ENCODE results near the gene NADK.
A peak's percentile ranks its signal among the peaks of the same experiment; 100 is the strongest.

The NADK gene

GRCh38 chr1:1785666-1786065, 7.4 kb upstream of the NADK start:
- no peak for DNase-seq

GRCh38 chr1:1784933-1785332, 6.7 kb upstream of the NADK start:
- DNase-seq = no peak

DNA sequence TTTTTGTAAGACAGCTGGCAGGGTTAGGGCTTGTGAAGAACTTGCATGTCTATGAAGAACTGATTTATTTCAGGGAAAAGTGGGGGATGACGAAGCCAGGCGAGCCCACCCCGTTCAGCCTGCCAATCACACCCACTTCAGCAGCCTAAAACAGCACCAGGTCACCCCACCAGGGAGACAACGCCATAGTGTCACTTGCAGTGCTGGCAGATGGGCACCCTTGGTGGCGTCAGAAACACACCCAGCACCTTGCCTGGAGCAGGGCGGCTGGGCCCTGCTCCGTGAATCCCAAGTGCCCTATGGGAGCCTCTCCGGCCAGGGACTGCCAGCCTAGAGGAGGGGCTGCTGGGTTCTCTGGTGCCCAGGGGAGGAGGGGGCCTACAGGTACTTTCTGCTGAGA, 5.0 kb upstream of the NADK start:
- DNase-seq = no peak

- DNase-seq = peak; percentile 91
Measured at GRCh38 chr1:1782399-1783221, 4.3 kb upstream of the NADK start.

GRCh38 chr1:1781526-1781903, 3.2 kb upstream of the NADK start:
- peak; percentile 18 for DNase-seq

GRCh38 chr1:1780598-1781525, 2.6 kb upstream of the NADK start:
- DNase-seq = no peak

DNA sequence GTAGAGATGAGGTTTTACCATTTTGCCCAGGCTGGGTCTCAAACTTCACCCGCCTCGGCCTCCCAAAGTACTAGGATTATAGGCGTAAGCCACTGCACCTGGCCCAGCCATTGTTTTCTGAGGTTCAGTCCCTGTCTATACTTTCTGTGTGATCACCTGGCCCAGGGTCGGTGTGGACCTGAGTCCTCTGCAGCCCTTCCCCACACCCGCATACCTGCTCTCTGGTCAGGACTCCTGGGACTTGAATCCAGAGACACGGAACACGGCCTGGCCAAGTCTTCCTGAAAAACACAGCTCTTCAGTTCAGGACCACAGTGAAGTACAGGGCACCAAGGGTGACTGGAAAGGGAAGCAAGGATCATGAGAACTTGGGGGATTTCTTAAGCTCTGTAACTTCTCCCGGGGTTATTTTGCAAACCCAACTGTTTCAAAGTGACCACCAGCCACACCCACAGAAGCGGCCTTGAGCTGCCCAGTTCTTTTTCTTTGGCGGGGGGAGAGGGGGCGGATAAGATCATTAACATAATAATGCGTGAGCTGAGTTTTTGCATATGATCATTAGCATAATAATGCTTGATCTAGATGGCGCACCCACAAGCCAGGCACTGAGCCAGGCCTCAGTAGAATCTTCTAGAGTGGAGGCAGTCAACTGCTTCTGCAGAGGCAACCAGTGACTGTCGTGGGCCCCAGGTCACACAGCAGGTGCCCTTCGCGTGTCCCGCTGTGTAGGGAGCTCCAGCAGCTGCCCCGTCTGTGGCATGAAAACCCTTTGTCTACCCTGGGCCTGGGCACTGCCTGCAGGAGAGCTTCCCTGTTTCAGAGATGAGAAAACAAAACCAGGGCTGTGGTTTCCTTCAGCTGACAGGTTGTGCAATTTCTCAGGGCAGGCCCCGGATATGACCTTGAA, 1.7 kb upstream of the NADK start:
- peak; percentile 70 for DNase-seq

DNA sequence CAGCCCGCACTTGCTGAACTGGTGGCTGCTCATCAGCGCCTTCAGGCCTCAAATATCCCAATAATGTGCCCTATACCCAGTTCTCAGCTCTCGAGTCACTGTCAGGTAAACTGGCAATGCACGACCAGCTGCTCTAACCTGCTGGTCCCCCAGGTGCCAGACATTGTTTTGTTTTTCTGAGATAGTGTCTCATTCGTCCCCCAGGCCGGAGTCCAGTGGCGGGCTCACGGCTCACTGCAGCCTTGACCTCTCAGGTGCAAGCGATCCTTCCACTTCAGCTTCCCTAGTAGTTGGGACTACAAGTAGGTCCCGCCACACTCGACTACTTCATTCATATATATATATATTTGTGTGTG, 1.0 kb upstream of the NADK start:
- DNase-seq = no peak

DNA sequence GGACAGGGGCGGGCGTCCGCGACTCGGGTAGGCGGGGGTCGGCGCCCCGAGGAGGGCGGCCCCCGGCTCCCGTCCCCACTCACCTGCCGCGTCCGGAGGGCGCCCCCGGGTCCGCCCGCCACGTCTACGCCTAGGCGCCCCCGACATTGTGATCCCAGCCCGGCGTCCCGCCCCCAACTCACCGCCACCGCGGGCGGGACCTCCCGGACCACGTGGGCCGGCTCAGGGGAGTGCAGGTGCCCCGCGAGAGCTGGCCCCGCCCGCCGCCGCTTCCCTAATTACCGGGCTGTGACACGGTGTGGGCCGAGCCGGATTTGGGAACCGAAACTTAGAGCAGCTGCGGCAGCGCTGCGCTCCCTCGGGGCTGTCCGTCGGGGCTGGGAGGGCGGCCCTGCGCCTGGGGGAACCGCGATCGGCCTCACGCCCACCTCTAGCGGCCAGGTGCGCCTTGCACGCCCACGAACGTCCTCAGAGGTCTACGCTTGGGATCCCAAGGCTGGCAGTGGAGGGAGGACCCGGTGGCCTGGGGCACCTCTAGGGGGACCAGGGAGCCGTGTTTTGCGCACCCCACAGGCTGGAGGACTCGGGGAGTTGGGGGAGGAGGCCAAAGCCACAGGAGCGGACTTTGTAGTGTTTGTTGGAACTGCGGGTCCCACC, 521 bp upstream of the NADK start:
- peak; percentile 78 for DNase-seq

GRCh38 chr1:1777583-1777899, 729 bp downstream of the NADK start:
- DNase-seq = no peak

DNA sequence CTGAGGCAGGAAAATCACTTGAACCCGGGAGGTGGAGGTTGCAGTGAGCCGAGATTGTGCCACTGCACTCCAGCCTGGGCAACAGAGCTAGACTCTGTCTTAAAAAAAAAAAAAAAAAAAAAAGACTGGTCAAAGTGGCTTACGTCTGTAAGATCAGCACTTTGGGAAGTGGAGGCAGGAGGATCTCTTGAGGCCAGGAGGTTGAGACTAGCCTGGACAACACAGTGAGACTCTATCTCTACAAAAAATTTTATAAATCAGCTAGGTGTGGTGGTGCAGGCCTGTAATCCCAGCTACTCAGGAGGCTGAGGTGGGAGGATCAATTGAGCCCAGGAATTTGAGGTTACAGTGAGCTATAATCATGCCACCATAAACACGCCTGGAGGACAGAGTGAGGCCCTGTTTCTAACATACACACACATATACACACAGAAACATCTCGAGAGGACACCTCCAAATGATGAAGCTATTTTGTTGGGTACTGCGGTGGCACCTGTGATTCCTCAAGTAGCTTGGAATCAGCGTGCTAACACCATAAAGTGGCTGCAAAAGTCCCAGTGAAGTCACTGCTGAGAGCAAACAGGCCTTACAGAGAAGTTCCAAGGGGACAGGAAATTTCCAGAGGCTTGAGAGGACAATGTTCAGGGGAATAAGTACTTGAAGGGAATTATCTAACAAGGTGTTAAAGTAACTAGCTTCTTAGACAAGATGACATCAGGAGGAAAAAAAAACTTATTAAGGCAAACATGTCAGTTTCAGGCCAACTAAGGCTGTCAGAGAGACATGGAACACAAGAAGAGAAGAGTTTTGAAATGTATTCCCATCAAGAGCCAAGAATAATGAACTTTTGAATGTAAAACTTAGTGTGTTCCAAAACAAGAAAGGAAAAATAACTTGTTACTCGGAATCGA, 1.3 kb downstream of the NADK start:
- no peak for DNase-seq

- DNase-seq = no peak
Measured at GRCh38 chr1:1775327-1776226, 2.7 kb downstream of the NADK start.

GRCh38 chr1:1773874-1774273, 4.4 kb downstream of the NADK start:
- DNase-seq = no peak

GRCh38 chr1:1771096-1771495, 7.2 kb downstream of the NADK start:
- no peak for DNase-seq

DNA sequence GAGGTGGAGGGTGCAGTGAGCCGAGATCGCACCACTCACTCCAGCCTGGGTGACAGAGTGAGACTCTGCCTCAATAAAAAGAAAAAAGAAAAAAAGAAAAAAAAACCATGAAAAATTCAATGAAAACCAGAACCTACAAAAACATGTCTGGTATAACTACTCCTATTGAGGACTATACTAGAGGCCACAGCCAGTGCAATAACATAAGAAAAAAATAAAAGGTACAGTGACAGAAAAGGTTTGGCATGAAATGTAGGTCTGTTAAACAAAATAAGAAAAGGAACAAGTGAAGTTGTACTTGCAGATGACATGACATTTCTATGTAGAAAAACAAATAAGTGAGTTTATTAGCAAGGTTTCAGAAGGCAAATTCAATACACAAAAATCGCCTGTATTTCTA, 8.2 kb downstream of the NADK start:
- DNase-seq = no peak

GRCh38 chr1:1768249-1768992, 9.8 kb downstream of the NADK start:
- DNase-seq = no peak

DNA sequence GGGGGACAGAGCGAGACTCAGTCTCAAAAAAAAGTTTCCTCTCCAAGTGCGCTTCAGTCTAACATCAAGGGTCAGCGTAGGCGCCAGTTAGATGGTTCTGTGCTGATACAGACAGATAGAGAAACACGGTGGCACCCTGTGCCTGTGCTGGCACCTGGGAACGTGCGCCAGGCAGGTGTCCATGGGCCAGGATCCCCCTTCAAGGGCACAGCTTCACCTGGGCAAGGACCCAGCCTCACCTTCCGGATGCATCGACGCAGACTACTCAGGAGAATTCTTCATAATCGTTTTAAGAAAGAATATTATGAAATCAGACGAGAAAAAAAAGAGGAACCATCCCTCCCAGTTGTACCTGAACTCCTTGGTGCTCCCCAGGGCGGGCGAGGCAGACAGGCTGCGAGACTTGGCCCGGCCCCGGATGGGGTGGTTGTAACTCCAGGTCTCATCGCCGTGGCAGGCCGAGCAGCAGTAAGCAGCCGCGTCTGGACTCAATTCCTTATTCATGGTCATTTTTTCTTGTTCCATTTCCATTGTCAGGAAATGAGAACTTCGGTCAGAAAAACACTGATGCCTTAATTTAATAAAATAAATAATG, 13.3 kb downstream of the NADK start:
- DNase-seq = no peak

DNA sequence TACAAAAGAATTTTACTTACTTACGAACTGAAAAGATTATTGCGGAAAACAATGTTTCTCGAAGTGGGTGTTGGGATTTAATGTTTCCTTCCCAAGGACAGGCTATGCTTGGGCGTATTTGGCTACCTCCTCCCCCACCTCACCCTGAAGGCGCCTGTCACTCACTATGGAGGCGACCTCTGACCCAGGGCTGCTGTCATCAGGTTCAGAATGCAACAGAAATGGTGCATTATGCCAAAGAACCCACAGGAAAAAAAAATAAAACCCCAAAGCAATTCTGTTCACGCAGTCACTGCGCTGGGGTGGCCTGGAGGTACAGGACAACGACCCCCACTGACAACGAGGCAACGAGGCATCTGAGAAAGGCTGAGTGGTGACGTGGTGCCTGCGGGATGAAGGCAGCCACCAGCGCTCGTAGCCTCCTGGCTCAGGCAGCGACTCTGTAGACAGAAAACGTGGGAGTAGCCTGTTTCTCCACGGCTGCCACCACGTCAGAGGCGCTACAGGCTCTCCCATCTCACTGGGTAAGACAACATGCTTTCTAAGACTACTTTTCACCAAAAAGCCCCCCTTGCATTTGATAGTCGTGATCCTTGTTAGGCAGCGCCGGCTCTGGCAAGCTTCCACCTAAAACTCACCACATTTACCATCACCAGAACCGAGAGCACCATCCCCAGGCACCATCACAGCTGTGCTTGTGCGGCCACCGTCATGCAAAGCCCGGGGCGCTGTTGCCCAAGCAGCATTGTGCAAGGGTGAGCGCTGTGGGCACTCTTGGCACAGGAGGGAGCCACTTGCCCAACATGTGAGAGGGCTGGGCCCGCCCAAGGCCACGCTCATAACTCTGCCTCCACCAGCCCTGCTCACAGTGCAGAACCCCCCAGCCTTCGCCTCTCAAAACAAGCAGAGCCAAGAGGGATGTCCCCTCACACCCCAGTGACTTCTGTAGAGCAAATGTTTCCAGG, 14.3 kb downstream of the NADK start:
- no peak for DNase-seq

Measured in DMS153 (cell line).